HCEC 1CT (cell line): ENCODE measurements around the gene MED26.

ENCODE experiments used
- DNase-seq: peaks from one replicate; pipeline ENCODE4 v3.0.0-alpha.2; 2017

The MED26 gene

DNA sequence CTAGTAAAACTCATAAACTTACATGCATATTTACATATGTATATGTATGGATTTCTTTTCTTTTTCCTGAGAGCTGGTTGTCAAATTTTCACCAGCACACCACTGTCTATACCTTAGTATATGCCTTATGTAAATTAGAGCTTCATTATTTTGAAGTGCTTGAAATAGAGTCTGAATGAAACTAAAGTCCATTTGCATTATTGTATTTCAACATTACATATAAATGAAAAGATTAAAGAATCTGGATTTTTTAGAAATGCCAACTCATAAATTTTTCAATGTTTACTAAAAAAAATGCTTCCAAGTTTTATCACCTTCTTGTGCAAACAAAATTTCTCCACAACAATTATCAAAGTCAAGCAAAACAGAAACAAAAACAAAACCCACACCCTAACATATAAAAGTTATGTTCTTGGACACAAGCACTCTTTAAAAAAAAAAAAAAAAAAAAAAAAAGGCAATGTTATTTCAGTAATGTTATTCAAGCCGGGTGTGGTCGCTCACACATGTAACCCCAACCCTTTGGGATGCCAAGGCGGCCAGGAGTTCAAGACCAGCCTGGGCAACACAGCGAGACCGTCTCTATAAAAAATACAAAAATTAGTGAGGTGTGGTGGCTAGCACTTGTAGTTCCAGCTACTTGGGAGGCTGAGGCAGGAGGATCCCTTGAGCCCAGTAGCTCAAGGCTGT is 18.3 kb downstream of the MED26 start:
- DNase-seq: no peak

DNA sequence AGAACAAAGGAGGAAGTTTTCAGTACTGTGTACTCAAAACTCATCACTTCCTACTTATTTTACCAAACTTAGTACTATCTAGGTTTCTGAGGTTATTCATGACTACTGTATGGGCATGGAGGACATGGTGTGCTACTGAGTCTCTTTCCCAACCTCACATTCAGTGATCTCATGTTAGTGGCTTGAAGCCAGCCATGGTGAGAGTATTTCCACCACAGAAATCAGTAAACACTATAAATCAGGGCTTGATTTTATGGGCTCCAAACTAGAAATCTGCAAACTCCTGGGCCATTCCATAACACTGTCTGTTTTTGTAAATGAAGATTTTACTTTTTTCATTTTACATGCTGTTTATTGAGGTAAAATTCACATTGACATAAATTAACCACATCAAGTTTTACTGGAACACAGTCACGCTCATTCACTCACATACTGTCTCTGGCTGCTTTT is 19.7 kb downstream of the MED26 start:
- peak; percentile 89 for DNase-seq

DNA sequence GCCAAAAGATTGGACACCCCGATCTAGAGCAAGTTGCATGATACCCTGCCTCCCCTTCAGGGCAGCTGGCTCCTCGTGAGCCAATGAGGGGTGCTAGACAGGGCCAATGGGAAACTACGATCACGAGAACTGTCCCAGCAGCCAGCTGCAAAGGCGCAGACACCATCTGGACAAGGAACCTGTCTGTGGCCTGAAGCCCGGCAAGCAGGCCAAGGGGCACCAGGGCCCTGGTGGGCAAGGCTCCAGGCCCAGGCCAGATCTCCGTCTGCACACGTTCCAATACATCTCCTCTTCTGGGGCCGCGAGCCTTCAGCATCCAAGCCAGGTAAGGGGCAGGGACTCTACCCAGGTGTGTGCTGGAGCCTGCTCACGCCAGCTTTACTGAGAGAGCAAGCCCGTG is 20.2 kb downstream of the MED26 start:
- DNase-seq: no peak

DNA sequence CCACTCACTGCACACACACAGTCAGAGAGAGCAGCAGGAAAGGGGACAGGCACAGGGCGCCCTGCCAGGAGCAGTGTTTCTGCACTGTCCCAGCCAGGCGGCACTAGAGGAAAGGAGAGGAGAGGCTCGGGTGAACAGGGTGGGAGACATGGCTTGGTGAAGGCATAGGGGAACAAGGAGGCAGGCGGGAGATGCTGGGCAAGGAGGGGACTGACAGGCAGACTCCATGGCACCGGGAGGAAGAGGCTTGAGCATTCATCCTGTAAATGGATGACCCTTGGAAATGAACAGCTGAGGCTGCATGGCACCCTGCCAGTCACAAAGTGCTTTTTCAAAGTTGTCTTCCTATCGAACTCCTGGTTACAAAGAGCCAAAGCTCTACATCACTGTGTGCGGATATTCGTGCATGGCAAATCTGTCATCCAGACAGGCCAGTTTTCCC is 22.4 kb downstream of the MED26 start:
- DNase-seq: no peak

DNA sequence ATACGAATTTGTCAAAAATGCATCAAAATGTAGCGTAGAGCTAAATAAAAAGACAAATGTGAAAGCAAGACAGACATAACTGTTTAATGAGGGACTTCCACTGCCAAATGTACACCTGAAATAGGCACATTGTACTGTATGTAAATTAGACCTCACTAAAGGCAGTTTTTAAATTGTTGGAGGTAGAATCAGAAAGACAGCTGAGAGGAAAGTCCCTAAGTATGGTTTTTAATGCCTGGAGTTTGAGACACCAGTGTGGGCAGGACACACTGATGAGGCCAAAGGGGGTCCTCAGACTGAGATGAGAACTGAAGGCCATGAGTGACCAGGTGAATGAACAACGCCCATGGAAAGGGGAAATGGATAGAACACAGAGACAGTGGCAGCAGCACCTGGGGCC is 22.9 kb downstream of the MED26 start:
- DNase-seq: no peak

DNA sequence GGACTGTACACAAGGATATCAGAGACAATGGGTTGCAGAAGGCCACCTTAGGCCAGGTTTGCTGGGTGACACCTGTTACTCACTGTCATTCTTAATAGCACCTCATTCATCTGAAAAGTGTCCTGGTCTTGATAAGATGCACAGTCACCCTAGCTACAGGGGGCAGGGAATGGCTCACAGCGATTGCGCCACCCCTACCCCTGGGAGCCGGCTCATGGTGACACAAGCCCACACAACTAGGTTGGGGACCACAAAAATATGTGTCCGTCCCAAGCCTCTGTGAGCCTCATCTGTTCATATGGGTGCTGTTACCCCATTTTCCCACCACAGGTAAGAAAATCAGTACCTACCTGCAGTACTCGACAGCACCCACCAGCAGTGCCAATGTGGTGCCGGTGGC is 23.4 kb downstream of the MED26 start:
- DNase-seq: no peak

DNA sequence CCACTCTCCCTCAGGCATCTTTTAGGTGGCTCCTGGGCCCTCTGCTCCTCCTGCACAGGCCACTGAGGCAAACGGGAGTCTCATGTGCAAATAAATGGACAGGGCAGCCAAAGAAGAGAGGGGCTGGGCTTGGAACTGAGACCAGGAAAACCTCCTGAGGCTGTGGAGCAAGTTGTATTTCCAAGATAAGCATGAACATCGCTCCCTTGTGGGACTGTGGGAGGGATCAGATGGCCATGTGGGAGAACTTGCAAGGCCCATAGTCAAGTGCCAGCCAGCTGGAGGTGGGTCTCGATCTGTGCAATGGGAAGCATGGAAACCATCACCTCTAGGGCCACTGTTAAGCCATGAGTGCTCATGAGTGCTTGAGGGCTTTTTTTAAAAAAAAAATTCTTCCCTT is 24.9 kb downstream of the MED26 start:
- no peak for DNase-seq

DNA sequence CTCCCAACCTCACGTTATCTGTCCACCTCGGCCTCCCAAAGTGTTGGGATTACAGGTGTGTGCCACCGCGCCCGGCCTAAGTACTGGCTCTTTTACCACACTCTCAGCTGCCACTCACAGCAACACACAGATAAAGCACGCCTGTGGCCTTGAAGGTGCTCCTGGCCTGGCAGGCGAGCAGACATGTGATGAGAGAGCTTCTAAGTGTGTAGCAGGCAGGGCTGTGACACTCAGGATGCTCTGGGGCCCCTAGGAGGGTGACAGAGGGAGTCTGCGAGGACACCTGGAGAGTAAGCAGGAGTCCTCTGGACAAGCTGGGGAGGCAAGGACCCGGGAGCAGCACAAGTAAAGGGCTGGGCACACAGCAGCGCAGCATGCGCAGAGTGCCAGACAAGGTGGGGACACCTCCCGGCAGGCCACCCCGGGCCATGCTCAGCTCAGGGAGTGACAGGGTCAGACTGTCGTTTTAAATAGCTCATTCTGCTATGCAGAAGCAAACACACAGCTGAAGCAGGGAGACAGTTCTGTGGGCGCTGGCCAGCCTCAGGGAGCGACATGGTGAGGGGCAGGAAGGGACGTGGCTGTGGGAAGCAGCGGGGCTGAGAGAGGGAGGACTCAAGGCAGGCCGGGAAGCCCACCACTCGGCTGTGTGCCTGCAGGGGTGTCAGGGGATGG is 26.5 kb downstream of the MED26 start:
- DNase-seq: no peak

DNA sequence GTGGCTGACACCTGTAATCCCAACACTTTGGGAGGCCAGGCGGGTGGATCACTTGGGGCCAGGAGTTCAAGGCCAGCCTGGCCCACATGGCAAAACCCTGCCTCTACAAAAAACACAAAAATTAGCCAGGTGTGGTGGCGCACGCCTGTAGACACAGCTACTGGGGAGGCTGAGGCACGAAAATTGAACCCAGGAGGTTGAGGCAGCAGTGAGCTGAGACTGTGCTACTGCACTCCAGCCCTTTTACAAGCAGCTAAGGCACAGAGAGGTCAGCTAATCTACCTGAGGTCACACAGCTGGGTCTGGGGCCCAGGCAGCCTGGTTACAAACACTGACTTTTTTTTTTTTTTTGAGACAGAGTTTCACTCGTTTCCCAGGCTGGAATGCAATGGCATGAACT is 27.2 kb downstream of the MED26 start:
- no peak for DNase-seq

DNA sequence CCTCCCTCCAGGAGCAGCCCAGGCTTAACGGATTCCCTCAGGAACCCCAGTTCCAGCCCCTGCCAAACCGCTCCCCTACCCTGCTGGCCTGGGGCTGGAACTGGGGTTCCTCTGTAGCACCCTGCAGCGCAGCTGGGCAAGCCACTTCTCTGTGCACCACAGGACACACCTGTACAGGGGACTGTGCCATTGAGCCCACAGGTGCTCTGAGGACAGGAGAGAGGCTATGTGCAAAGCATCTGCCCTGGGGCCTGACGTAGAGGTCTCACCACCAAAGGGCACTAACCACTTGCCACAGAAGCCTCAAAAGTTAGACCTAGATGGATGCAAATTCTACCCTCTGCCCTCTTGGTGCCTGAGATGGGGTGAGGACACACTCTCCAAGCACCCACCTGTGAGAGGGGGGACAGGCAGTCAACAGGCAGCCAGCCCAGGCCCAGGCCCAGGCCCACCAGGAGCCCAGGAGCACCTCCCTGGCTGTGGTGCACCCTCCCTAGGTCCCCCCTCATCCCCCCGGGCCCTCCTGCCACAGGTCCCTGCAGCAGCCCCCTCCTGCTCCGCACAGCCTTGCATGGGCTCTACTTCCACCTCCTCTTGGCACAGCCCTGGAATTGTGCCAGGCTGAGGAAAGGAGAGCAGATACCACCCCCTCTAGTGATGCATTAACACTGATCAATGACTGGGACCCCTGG is 28.2 kb downstream of the MED26 start:
- DNase-seq: no peak

DNA sequence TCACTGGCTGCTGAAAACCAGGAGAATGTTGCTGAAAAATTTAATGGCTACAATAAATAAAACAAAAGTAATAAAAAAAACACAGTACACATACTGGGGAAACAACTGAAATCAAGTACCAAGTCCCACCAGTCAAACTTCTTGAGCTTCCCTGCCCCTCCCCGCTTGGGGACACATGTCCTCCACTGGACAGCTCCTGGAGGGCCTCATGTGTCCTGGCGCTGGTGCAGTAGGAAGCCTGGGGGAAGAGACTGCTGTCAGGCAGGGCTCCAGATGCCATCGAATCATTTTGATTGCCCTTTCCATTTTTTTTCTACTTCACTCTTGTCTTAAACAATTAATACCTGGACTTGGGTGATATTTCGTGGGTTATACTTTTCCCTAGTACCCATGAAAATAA is 29.2 kb downstream of the MED26 start:
- DNase-seq: no peak

DNA sequence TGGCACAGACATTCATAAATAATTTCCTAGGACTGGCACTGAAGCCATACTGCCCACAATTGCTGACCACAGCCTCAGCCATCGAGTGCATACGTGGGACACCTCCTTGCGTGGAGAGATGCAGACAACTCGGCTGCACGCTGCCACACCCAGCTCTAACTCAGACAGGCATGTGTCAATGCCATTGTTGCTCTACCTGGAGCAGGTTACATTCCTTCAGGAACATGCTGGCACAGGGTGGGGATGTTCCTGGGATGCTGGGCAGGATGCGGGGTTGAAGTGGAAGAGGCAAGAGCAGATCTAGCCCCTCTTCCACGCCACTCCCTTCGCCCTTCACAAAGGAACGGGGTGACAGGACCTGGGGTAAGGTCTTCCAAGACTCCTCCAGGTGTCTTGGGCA is 31.6 kb downstream of the MED26 start:
- DNase-seq: no peak

DNA sequence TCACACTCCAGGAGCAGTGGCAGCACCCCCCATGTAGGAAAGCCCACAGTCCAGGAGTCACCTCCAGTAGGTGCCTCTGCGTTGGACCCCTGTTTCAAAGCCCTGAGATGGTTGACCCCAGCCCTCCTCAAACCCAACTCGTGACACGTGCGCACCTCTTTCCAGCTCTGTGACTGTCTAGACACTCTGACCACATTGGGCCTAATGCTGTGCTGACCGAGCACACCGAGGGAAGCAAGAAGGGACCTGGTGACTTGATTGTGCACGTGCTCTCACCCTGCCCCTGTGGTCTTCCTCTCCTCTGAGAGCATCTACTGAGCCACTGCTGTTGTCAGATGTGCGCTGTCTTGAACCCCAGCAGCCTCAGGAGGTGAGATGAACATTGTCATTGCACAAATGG is 32.9 kb downstream of the MED26 start:
- no peak for DNase-seq

DNA sequence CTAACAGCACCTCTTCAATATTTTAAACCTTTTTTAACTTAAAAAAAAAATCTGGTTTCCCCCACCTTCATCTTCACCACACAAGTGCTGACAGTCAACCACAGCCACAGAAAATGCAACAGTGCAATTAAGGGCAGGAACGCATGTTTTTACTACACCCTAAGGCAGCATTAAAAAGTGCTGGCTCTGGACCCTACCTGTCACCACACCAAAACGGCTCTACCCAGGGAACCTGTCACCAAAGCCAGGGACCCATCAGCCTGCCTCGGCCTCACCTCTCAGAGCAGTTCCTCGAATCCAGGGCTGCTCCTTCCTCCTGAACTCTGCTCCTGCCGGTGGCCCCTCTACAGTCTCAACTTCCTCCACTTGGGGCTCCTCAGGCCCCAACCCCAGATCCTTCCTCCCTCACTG is 33.3 kb downstream of the MED26 start:
- DNase-seq: no peak

DNA sequence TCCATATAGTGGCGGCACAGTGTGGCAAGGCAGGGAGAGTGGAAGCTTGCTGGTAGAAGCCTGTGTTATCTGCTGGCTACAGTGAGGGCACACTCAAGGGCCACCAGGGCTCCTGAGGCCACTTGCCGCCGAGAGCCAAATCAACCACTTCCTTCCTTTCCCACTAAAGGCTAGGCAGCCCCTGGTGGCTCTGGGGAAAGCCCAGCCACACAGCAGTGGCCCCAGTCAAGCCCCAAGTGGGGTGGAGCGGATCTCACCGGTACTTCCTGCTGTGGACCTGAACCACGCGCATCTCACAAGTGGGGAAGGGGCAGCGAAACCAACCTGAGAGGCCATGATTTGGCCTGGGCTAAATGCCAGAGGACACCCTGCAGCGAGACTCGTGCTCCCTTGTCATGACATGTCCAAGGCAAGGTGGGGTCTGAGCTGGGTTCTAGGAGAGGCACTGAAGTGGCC is 33.8 kb downstream of the MED26 start:
- no peak for DNase-seq

DNA sequence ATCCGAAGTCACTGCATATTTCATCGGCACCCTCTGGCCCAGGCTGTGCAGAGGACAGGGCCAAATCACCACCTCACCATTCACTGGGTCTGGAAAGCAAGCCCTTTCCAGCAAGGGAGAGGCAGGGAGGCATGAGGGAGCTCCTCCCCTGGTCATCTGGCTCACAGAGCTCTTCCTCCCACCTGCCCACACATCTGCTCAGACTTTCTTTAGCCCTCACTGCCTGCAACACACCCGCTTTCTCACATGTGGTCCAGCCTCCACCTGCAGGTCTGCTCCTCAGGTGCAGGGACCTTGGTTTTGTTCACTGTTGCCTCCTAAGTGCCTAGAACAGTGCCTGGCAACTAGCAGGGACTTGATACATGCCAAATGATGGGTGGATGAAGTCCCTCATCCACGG is 34.8 kb downstream of the MED26 start:
- DNase-seq: no peak

DNA sequence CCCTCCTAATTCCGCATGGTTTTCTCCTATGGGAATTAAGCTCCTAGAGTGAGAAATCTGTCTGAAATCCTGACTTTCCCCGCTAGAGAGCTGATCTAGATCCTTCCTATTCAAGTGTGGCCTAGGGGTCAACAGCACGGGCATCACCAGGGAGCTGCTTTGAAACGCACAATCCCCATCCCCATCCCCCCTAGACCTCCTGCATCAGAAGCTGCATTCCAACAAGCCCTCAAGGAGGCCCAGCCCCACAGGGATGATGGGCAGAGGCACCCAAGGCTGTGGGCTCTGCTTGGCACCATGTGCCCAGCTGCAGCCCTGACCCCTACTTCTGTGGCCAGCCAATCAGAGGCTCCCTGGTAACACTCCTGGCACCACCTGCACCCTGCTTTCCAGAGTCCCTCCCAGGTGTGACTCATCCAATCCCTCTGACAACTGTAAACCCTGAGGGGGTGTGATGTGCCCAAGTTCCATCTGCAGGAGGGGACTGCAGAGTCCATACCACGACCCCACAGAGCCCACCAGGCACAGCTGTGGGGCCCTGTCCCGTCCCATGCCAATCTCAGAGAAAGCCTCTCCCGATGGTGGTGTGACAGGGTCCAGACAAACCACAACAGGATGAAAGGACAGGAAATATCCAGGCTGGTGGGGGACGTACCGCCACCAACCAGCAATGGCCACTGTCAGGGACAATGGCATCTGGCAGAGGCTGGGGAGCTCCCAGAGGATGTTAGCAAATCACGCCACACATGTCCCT is 36.0 kb downstream of the MED26 start:
- no peak for DNase-seq

DNA sequence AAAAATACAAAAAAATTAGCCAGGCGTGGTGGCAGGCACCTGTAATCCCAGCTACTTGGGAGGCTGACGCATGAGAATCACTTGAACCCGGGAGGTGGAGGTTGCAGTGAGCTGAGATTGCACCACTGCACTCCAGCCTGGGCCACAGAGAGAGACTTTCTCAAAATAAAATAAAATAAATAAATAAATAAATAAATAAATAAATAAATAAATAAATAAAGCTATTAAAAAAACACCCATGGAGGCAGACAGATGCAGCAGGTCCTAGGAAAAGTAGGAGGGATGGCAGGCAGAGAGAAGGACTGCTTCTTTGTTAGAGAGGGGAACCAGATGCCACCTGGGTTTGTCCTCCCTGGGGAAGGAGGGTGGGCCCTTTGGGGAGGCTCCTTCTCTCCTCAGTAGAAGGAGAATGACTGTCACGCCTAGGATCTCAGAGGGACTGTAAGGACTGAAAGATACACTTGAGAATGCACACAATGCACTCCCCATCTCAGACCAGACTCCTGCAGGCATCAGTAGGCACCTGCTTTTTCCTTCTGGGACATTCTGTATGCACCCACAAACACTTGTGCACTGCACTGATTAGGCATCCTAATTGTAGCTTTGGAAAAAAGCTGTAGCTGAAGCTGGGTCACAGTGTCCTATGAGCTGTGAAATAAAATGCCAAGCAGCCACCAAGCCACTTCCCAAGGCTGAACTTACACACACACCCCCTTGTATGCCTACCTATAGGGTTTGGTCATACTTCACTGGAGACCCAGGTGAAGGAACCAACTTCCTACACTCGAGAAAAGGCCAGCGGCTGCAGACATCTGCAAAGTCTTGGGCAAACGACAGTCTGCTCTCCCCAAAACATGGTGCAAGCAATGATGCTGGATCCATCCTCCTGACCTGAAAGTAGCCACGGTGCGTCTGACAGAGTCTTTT is 36.9 kb downstream of the MED26 start:
- no peak for DNase-seq

DNA sequence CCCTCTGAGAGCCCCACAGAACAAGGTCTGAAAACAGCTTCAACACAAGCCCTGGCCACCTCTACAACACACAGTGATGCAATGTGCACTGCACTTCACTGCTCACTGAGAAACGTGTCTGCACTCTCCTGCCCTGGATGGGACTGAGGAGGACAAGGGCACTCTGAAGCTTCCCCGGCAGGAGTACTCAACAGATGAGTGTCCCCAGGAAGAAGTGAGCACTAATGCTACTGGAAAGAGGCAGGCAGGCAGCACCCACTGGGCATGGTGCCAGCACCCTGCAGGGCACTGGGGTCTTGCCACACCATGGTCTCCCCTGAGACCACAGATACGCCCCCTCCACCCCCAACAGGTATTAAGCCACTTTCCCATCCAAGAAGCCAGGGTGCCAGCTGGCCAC is 38.1 kb downstream of the MED26 start:
- no peak for DNase-seq

DNA sequence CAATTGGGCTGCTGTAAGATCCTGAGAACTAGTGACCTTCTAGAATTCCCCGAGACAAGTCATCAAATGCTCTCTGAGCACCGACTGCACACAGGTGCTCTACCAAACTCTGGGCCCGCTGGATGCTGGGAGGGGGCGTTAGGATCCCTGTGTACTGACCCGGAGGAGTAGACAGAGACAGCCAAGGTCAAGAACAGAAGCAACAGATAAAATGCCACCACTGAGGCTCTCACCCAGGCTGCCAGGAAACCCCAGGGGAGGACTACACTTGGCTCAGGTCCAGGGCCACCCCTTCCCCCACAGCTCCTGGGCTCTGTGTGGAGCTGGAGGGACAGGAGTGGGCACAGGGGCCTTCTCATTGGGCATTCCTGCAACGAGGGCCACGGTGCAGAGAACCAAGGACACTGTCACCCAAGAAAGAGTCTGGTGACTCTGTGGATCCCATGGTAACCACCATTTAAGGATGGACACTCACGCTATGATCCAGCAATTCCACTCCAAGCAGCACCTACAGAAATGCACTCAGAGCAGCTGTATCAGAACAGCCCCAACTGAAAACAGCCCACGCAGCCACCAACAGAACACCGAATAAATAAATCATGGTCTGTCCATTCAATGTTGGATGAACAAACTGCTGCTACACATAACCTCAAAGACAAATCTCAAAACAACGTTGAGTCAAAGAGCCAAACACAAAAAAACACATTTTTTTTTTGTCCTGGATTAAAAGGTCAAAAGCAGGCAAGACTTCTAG is 39.0 kb downstream of the MED26 start:
- DNase-seq: no peak
